K562 (cell line): ENCODE measurements around the gene AGRP. TPM values are rescaled to one million over a fixed set of nuclear protein-coding genes. Genes with fewer than 3 reads are reported as not detected.
A peak's percentile ranks its signal among the peaks of the same experiment; 100 is the strongest.

Source experiments
- CREM ChIP-seq: IDR thresholded peaks from 2 replicates; pipeline ENCODE4 v1.6.1; 2014; ENCODE audit warnings: antibody characterized with exemption, low read depth
- PHF20 ChIP-seq: fragments of 450-650 bp; IDR thresholded peaks from 2 replicates; pipeline ENCODE4 v1.6.1; 2018; ENCODE audit not compliant: partially characterized antibody
- PHF8 ChIP-seq: fragments of 200-600 bp; sonication (generic); IDR thresholded peaks from 2 replicates; pipeline ENCODE4 v1.6.1; 2012; ENCODE audit warnings: mixed run types, mild to moderate bottlenecking, inconsistent platforms, low read length, moderate library complexity, borderline replicate concordance
- PRDM10 ChIP-seq: fragments of 450-650 bp; IDR thresholded peaks from 2 replicates; pipeline ENCODE4 v1.6.1; 2018; ENCODE audit not compliant: partially characterized antibody
- SETDB1 ChIP-seq: IDR thresholded peaks from one replicate; pipeline ENCODE4 v1.6.1; 2012; ENCODE audit warnings: low read length, control low read depth, inconsistent platforms
- SREBF2 ChIP-seq: sonication (generic); formaldehyde crosslinking; IDR thresholded peaks from 2 replicates; pipeline ENCODE4 v1.4.0; 2020; ENCODE audit warnings: mild to moderate bottlenecking, missing genetic modification reagents
- TBL1XR1 ChIP-seq, 2 experiments: IDR thresholded peaks; 2 replicates each; pipeline ENCODE4 v1.6.1; 2012; ENCODE audit warnings: improper control_type of control experiment in 2 of 2, low read length in 2 of 2, mild to moderate bottlenecking in 1 of 2
- TFE3 ChIP-seq: fragments of 450-650 bp; formaldehyde crosslinking; IDR thresholded peaks from 2 replicates; pipeline ENCODE4 v1.4.0; 2020; ENCODE audit warnings: mild to moderate bottlenecking, mixed read lengths
- ZBTB43 ChIP-seq: sonication (generic); formaldehyde crosslinking; IDR thresholded peaks from 2 replicates; pipeline ENCODE4 v1.8.0; 2023; ENCODE audit warnings: mild to moderate bottlenecking, missing genetic modification reagents
- ZNF24 ChIP-seq: fragments of 450-650 bp; IDR thresholded peaks from 2 replicates; pipeline ENCODE4 v1.6.1; 2016
- ZNF436 ChIP-seq: fragments of 250-450, 450-650 bp; sonication (Bioruptor Pico); formaldehyde crosslinking; IDR thresholded peaks from 2 replicates; pipeline ENCODE4 v1.7.0; 2020; ENCODE audit warnings: mild to moderate bottlenecking
- ZNF449 ChIP-seq: fragments of 250-450 bp; sonication (Bioruptor Pico); IDR thresholded peaks from 2 replicates; pipeline ENCODE4 v1.8.0; 2022; ENCODE audit warnings: moderate library complexity, mild to moderate bottlenecking, inconsistent platforms
- ZSCAN29 ChIP-seq: fragments of 450-650 bp; IDR thresholded peaks from 2 replicates; pipeline ENCODE4 v1.6.1; 2017
- polyA plus RNA-seq, 8 experiments: library from polyadenylated mRNA; depleted of rRNA in 4 of 8; stranded (reverse) in 5 of 8; unstranded in 3 of 8; fragments of >200 nt; fragmentation: Nextera tagmentation in 2 of 8; fragmentation: Illumina TruSeq in 1 of 8; extraction: Ambion mirVana in 2 of 8; extraction: Trizol in 1 of 8; gene quantifications; 2 replicates each; pipeline versions ENCODE4 v1.2.1 to v1.2.3, GENCODE V29; 2011 to 2014; ENCODE audit warnings: inconsistent platforms in 1 of 8, missing spikeins in 1 of 8
- total RNA-seq, 7 experiments: library from RNA; depleted of rRNA in 6 of 7; stranded (reverse); fragments of >200 nt in 6 of 7; fragmentation: Illumina TruSeq in 2 of 7; extraction: Trizol in 2 of 7; gene quantifications; 2 replicates each; pipeline versions ENCODE4 v1.2.1 to v1.2.3, GENCODE V29; 2011 to 2021; ENCODE audit warnings: low replicate concordance in 1 of 7

AGRP gene
- total and polyA plus RNA-seq, 9 of the 15 experiments (the other 6 are each of a cell fraction or from before 2014, with no cell fraction given), result not detected

GRCh38 chr16:67528870-67529581, 45.7 kb upstream of the AGRP start (continued):
- TF ChIP-seq ZNF449 (CRISPR knock-in tag) (no peak), SETDB1 (no peak), PHF20 (peak; percentile 41), SREBF2 (no peak), ZNF436 (CRISPR knock-in tag) (no peak), TFE3 (CRISPR knock-in tag) (no peak), PRDM10 (no peak), ZSCAN29 (no peak), CREM (no peak), ZNF24 (no peak), ZBTB43 (CRISPR knock-in tag) (no peak), TBL1XR1 (IDR thresholded peaks at IDR 0.05; ENCODE audit: low read length in 2 of 2) (0 out of 4 replicates have a peak, but pooled peaks of 1 of the 2 experiments have one; percentile 13), PHF8 (peak; percentile 68; the same call in 1 of the 2 replicates)
